B cell (primary cell): ENCODE data around the gene ROBO2.

Experiments
- EZH2 ChIP-seq: IDR thresholded peaks from 2 replicates; pipeline ENCODE4 v1.6.1; 2012; ENCODE audit warnings: borderline replicate concordance, low read depth, mild to moderate bottlenecking, moderate library complexity, low read length; ENCODE audit not compliant: insufficient read depth, poor library complexity, severe bottlenecking
- TF ChIP-seq, protein P1 (sequence below): fragments of 200-600 bp; IDR thresholded peaks from one replicate; pipeline ENCODE4 v1.8.0; 2022; ENCODE audit warnings: antibody characterized with exemption, mild to moderate bottlenecking

DNA sequence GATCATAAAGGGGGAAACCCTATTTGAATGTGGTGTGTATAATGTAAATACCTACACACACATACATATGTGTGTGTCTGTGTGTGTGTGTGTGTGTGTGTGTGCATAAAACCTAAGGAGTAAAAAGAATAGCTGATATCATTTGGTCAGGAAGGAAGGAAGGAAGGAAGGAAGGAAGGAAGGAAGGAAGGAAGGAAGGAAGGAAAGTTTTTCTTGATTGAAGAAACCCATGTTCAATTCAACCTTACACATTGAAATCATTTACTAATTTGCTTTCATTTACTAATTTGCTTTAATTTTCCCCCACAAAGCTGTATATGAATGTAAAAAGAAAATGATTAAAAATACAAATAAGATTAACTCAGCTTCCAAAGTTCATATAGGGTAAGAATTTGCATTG is 386.6 kb downstream of the ROBO2 start:
- TF ChIP-seq, protein P1, sequence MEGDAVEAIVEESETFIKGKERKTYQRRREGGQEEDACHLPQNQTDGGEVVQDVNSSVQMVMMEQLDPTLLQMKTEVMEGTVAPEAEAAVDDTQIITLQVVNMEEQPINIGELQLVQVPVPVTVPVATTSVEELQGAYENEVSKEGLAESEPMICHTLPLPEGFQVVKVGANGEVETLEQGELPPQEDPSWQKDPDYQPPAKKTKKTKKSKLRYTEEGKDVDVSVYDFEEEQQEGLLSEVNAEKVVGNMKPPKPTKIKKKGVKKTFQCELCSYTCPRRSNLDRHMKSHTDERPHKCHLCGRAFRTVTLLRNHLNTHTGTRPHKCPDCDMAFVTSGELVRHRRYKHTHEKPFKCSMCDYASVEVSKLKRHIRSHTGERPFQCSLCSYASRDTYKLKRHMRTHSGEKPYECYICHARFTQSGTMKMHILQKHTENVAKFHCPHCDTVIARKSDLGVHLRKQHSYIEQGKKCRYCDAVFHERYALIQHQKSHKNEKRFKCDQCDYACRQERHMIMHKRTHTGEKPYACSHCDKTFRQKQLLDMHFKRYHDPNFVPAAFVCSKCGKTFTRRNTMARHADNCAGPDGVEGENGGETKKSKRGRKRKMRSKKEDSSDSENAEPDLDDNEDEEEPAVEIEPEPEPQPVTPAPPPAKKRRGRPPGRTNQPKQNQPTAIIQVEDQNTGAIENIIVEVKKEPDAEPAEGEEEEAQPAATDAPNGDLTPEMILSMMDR: no peak
- no peak for TF ChIP-seq EZH2
